Uterus (tissue), 4 donors: Measurements from ENCODE around the gene SUGP2. TPM values are rescaled to one million over a fixed set of nuclear protein-coding genes. Genes with fewer than 3 reads are reported as not detected.

Experiments used
- DNase-seq, 2 donors: peaks; one replicate each; pipeline ENCODE4 v3.0.0-alpha.2; 2019 to 2020
- H3K27ac ChIP-seq, 2 donors: fragments of 200-600 bp; sonication (generic); 1 replicate in 1 of 2; 2 replicates in 1 of 2; pipeline ENCODE4 v1.5.1; 2016 to 2018
- H3K27me3 ChIP-seq, 2 donors: fragments of 200-600 bp; sonication (generic); one replicate each; pipeline ENCODE4 v1.5.1; 2018 to 2019; ENCODE audit warnings: control low read depth in 1 of 2
- H3K36me3 ChIP-seq, 2 donors: fragments of 200-600 bp; sonication (generic); one replicate each; pipeline ENCODE4 v1.5.1; 2019; ENCODE audit warnings: control low read depth in 1 of 2
- H3K4me1 ChIP-seq, 2 donors: fragments of 200-600 bp; sonication (generic); one replicate each; pipeline ENCODE4 v1.5.1; 2018 to 2019; ENCODE audit warnings: control low read depth in 1 of 2
- H3K4me3 ChIP-seq, 2 donors: fragments of 200-600 bp; sonication (generic); 1 replicate in 1 of 2; 2 replicates in 1 of 2; pipeline ENCODE4 v1.5.1; 2018 to 2019; ENCODE audit warnings: mild to moderate bottlenecking in 1 of 2
- H3K9me3 ChIP-seq, 2 donors: fragments of 200-600 bp; sonication (generic); one replicate each; pipeline ENCODE4 v1.5.1; 2019; ENCODE audit warnings: control low read depth in 1 of 2
- POLR2A ChIP-seq, 2 donors: fragments of 450-650 bp; IDR thresholded peaks; one replicate each; pipeline ENCODE4 v1.6.1; 2016; ENCODE audit warnings: antibody characterized with exemption in 2 of 2, mild to moderate bottlenecking in 1 of 2, moderate library complexity in 1 of 2
- intact Hi-C: fragments of 100-400 bp; cut with DNase I; formaldehyde crosslinking; loops from one replicate; pipeline ENCODE4 v1.15.1; 2023; ENCODE audit warnings: low total_unique reads
- total RNA-seq, 4 donors: library from RNA; depleted of rRNA in 3 of 4; stranded (reverse); fragments of >200 nt in 3 of 4; gene quantifications; one replicate each; pipeline versions ENCODE4 v1.1.0 to v1.2.4, GENCODE V29; 2014 to 2023
- TF ChIP-seq, protein P1 (sequence below), 4 experiments: fragments of 200-600 bp in 2 of 4; fragments of 450-650 bp in 2 of 4; sonication (generic) in 2 of 4; IDR thresholded peaks; one replicate each; pipeline ENCODE4 v1.5.1; 2016 to 2019; ENCODE audit warnings: antibody characterized with exemption in 4 of 4, mild to moderate bottlenecking in 2 of 4, moderate library complexity in 1 of 4
- donor health status: DM: yes; HTN: yes; CAD: no.

The SUGP2 gene
- total RNA-seq, 4 donors from 2014 or later, result 22.5 to 95.8 (median 53.7) TPM

- H3K27me3 ChIP-seq, result no peaks in the 10 kb centered on the region
- no peak overlapping the region for H3K4me3 ChIP-seq
- H3K36me3 ChIP-seq, result no peaks in the 10 kb centered on the region
- peaks cover 0 to 8% of the 10 kb centered on the region in 2 donors for H3K4me1 ChIP-seq
- no peaks in the 10 kb centered on the region for H3K9me3 ChIP-seq
- TF ChIP-seq, protein P1, sequence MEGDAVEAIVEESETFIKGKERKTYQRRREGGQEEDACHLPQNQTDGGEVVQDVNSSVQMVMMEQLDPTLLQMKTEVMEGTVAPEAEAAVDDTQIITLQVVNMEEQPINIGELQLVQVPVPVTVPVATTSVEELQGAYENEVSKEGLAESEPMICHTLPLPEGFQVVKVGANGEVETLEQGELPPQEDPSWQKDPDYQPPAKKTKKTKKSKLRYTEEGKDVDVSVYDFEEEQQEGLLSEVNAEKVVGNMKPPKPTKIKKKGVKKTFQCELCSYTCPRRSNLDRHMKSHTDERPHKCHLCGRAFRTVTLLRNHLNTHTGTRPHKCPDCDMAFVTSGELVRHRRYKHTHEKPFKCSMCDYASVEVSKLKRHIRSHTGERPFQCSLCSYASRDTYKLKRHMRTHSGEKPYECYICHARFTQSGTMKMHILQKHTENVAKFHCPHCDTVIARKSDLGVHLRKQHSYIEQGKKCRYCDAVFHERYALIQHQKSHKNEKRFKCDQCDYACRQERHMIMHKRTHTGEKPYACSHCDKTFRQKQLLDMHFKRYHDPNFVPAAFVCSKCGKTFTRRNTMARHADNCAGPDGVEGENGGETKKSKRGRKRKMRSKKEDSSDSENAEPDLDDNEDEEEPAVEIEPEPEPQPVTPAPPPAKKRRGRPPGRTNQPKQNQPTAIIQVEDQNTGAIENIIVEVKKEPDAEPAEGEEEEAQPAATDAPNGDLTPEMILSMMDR (IDR thresholded peaks at IDR 0.05), result no peak
- TF ChIP-seq POLR2A (IDR thresholded peaks at IDR 0.05), result no peak
- no peak for DNase-seq
- intact Hi-C loops, result no loop called here
- no peak overlapping the region for H3K27ac ChIP-seq
Measured at GRCh38 chr19:19067276-19068072, 34.2 kb upstream of the SUGP2 start.

- H3K27ac ChIP-seq, result peak overlapping the region in 1 of 2 donors; percentile 33
- intact Hi-C loops, result no loop called here
Measured at GRCh38 chr19:19064811-19065745, 31.8 kb upstream of the SUGP2 start.

GRCh38 chr19:19064098-19064722 lies 30.9 kb upstream of the SUGP2 start:
- intact Hi-C loops, result no loop called here
- no peak for DNase-seq
- Histone ChIP-seq H3K4me1 (peaks cover 0 to 8% of the 10 kb centered on the region in 2 donors), H3K27ac (peak overlapping the region; percentile 71 to 84), H3K36me3 (no peaks in the 10 kb centered on the region), H3K27me3 (no peaks in the 10 kb centered on the region), H3K4me3 (peak overlapping the region; percentile 57 to 94), H3K9me3 (no peaks in the 10 kb centered on the region)
- TF ChIP-seq, protein P1 (IDR thresholded peaks at IDR 0.05), result peak in 1 of 4 experiments; percentile 15
- TF ChIP-seq POLR2A (IDR thresholded peaks at IDR 0.05), result no peak

More at GRCh38 chr19:19064811-19065745, 31.8 kb upstream of the SUGP2 start:
- Histone ChIP-seq H3K4me1 (peaks cover 0 to 8% of the 10 kb centered on the region in 2 donors), H3K27me3 (no peaks in the 10 kb centered on the region), H3K36me3 (no peaks in the 10 kb centered on the region), H3K9me3 (no peaks in the 10 kb centered on the region), H3K4me3 (peak overlapping the region; percentile 57 to 94)
- no peak for DNase-seq
- TF ChIP-seq, protein P1 (IDR thresholded peaks at IDR 0.05), result no peak
- TF ChIP-seq POLR2A (IDR thresholded peaks at IDR 0.05), result no peak

- TF ChIP-seq POLR2A (IDR thresholded peaks at IDR 0.05), result peak; percentile 24 to 58
- TF ChIP-seq, protein P1 (IDR thresholded peaks at IDR 0.05), result peak in 3 of 4 experiments; percentile 9 to 33 (median 15)
- peak; percentile 100 for DNase-seq
- H3K9me3 ChIP-seq, result no peaks in the 10 kb centered on the region
- intact Hi-C loops, result no loop called here
- peak within 1 kb of the TSS; percentile 71 to 85 for H3K27ac ChIP-seq
- H3K36me3 ChIP-seq, result no peaks in the 10 kb centered on the region
- H3K4me1 ChIP-seq, result peaks cover 0 to 8% of the 10 kb centered on the region in 2 donors
- H3K27me3 ChIP-seq, result no peaks in the 10 kb centered on the region
- H3K4me3 ChIP-seq, result peak within 1 kb of the TSS; percentile 57 to 94
Measured at GRCh38 chr19:19063183-19064097, 30.1 kb upstream of the SUGP2 start, which contains the start of gene SLC25A42. Gene SLC25A42 (plus strand): TSS chr19:19063994. CDS start chr19:19096125, 32,131 bp downstream.
